Measurements from ENCODE around the gene MKNK1.

Gene MKNK1

DNA sequence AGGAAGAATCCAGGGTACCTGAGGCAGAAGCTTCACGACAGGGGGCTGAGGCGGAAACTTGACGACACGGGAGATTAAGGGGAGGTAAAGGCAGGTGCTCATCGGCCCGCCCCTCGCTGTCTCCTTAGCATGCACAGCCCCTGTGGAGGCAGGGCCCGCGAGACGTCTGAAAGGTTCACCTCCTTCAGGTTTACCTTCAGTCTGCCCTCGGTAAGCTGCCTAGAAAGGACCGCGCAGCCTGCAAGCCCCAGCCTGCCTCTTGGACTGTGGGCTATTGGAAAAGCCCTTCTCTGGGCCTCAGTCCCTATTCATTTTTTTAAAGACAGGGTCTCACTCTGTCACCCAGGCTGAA lies 81.1 kb downstream of the MKNK1 start:
- Histone ChIP-seq H3K4me2 (ENCODE audit: low read length) (peak overlapping the region; percentile 55), H3K9ac (ENCODE audit: low read depth, low read length) (no peak overlapping the region), H3K36me3 (ENCODE audit: insufficient read depth, low read length) (no peaks in the 10 kb centered on the region), H3K4me1 (ENCODE audit: control insufficient read depth, insufficient read depth, low read length) (peaks cover 34% of the 10 kb centered on the region), H3K9me3 (replicated peaks; ENCODE audit: low read length) (no peaks in the 10 kb centered on the region), H3K4me3 (ENCODE audit: low read length) (no peak overlapping the region), H3K27me3 (ENCODE audit: control insufficient read depth, insufficient read depth, low read length) (peaks cover 9% of the 10 kb centered on the region)

DNA sequence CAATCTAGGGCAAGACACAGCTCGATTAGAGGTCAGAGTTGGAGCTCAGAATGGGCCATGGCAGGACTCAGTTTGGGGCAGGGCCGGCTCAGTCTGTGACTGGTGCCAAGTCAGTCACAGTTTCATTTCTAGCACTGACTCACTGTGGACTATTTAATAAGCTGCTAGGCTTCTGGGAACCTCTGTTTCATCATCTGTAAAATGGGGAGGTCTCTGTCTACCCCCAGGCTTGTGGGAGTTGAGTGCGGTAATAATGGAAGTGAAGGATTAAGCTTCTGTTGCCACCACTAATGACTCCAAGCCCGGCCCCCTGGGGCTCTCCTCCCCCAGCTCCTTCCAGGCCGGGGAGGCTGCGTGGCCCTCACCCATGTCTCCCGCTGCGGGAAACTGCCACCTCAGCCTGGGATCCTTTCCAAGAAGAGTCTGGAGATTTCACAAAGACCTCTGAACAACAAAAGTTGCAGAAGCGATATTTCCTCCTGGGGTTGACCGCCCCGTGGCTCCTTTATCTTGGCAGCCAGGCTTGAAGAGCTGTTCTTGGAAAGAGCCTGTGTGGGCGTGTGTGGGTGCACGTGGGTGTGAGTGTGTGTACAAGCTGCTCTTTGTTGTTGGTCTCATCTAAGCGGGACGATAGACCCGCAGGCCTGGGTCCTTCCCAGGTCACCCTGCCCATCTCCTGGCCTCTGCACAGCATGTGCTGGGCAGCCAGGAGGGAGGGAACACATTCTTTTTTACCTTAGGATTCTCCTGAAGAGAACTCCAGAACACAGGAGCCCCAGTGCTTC lies 81.7 kb downstream of the MKNK1 start:
- H3K9ac ChIP-seq (ENCODE audit: low read depth, low read length) = no peak overlapping the region
- H3K9me3 ChIP-seq (replicated peaks; ENCODE audit: low read length) = no peaks in the 10 kb centered on the region
- peak overlapping the region; percentile 29 for H3K4me3 ChIP-seq (ENCODE audit: low read length)
- H3K36me3 ChIP-seq (ENCODE audit: insufficient read depth, low read length) = no peaks in the 10 kb centered on the region
- peak overlapping the region; percentile 55 for H3K4me2 ChIP-seq (ENCODE audit: low read length)
- peaks cover 7% of the 10 kb centered on the region for H3K27me3 ChIP-seq (ENCODE audit: control insufficient read depth, insufficient read depth, low read length)
- H3K4me1 ChIP-seq (ENCODE audit: control insufficient read depth, insufficient read depth, low read length) = peaks cover 34% of the 10 kb centered on the region

DNA sequence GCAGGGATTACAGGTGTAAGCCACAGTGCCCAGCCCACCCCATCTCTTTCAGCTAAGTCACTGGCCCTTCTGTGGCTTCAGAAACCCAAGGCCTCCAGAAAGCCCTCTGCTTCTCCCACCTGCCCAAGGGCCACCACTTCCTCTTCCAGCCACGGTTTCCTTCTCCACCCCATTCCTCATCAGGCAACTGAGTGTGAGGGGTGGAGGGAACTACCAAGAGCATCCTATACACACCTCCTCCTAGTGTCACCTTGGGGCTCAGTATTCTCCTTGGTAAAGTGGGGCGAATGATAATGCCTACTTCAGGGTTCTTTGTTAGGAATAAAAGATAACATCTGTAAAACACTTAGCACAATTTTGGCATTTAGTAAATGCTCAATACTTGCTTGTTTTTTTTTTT lies 82.7 kb downstream of the MKNK1 start:
- peaks cover 34% of the 10 kb centered on the region for H3K4me1 ChIP-seq (ENCODE audit: control insufficient read depth, insufficient read depth, low read length)
- no peaks in the 10 kb centered on the region for H3K36me3 ChIP-seq (ENCODE audit: insufficient read depth, low read length)
- H3K4me3 ChIP-seq (ENCODE audit: low read length) = no peak overlapping the region
- H3K9ac ChIP-seq (ENCODE audit: low read depth, low read length) = no peak overlapping the region
- H3K27me3 ChIP-seq (ENCODE audit: control insufficient read depth, insufficient read depth, low read length) = peaks cover 5% of the 10 kb centered on the region
- H3K9me3 ChIP-seq (replicated peaks; ENCODE audit: low read length) = no peaks in the 10 kb centered on the region
- H3K4me2 ChIP-seq (ENCODE audit: low read length) = no peak overlapping the region

DNA sequence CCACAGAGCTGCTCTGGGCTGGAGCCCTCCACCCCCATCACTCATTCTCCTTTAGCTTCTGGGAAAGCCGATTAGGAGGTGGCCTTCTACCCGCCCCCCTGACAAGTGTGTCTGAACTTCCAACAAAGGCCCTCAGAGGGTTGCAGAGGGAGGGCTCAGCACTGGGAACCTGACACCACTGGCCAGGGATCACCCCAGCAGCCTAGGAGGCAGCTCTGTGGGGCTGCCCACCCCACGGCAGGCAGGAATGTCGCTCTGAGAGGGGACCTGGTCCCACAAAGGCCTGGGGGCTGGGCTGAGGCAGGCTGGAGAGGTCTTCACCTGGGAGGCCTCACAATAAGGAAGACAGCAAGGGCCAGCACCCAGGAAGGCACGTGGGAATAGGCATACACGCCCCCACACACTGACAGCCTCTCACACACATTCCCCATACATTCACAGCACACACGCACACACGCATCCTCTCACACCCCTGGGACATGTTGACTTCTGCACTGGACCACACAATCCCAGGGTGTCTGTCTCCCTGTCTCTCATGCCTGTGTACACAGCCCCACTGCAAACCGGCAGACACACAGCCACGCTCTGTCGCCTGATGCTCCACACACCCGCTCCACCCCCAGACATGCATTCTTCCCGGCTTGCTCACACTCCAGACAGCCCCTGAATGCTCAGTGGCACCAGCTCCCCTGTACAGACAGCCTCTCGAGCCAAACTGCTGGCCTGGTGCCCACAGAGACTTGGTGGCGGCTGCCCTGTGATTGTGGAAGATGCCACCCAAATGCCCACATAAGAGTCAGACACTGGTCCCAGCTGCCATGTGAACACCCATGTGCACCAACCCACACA lies 83.8 kb downstream of the MKNK1 start:
- Histone ChIP-seq H3K9ac (ENCODE audit: low read depth, low read length) (no peak overlapping the region), H3K36me3 (ENCODE audit: insufficient read depth, low read length) (no peaks in the 10 kb centered on the region), H3K9me3 (replicated peaks; ENCODE audit: low read length) (no peaks in the 10 kb centered on the region), H3K4me3 (ENCODE audit: low read length) (peak overlapping the region; percentile 14), H3K27me3 (ENCODE audit: control insufficient read depth, insufficient read depth, low read length) (peaks cover 12% of the 10 kb centered on the region), H3K4me1 (ENCODE audit: control insufficient read depth, insufficient read depth, low read length) (peaks cover 34% of the 10 kb centered on the region), H3K4me2 (ENCODE audit: low read length) (peak overlapping the region; percentile 57)

DNA sequence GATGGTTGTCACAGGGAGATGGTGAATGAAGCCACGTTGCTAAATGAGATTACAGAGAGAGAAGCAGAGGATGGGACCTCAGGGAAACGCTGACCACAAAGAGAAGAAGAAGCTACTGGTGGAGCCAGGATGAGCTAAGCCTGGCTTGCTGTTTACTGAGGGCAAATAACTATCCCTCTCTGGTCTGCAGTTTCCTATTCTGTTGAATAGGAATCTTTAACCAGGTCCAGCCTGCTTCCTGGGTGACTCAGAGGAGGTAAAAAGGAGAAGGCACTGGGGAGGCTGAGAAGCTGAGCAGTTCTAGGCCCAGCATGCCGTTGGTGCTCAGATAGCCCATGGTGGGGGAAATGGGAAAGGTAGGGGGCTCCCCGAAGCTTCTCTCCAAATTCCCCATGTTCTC lies 84.9 kb downstream of the MKNK1 start:
- Histone ChIP-seq H3K9me3 (replicated peaks; ENCODE audit: low read length) (no peaks in the 10 kb centered on the region), H3K9ac (ENCODE audit: low read depth, low read length) (no peak overlapping the region), H3K27me3 (ENCODE audit: control insufficient read depth, insufficient read depth, low read length) (peaks cover 17% of the 10 kb centered on the region), H3K4me3 (ENCODE audit: low read length) (no peak overlapping the region), H3K4me2 (ENCODE audit: low read length) (no peak overlapping the region), H3K36me3 (ENCODE audit: insufficient read depth, low read length) (no peaks in the 10 kb centered on the region), H3K4me1 (ENCODE audit: control insufficient read depth, insufficient read depth, low read length) (peaks cover 34% of the 10 kb centered on the region)

DNA sequence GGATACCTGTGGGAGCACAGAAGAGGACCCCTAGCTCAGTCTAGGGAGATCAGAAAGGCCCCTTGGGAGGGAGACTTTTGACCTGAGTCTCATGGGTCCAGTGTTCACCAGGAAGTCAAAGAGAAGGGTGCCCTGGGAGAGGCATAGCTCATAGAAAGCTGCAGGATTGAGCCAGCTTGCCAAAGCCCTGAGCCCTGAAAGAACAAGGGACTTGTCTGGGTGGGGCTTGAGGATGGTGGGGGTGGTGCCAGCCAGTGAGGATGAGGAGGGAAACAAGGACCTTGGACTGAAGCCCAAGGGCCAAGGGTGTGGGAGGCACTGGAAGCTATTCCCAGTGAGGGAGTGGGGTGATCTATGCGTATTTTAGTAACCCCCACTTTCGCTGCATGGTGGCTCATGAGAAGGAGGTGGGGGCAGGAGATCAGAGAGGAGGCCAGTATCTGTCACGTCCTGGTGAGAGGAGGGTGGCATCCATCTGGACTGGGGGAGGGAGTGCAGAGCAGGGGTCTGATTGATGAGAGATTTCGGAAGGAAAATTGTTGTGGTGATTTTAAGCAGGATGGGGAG lies 86.1 kb downstream of the MKNK1 start:
- Histone ChIP-seq H3K9ac (ENCODE audit: low read depth, low read length) (no peak overlapping the region), H3K4me2 (ENCODE audit: low read length) (no peak overlapping the region), H3K36me3 (ENCODE audit: insufficient read depth, low read length) (no peaks in the 10 kb centered on the region), H3K4me3 (ENCODE audit: low read length) (no peak overlapping the region), H3K4me1 (ENCODE audit: control insufficient read depth, insufficient read depth, low read length) (peaks cover 32% of the 10 kb centered on the region), H3K9me3 (replicated peaks; ENCODE audit: low read length) (no peaks in the 10 kb centered on the region), H3K27me3 (ENCODE audit: control insufficient read depth, insufficient read depth, low read length) (peaks cover 22% of the 10 kb centered on the region)

DNA sequence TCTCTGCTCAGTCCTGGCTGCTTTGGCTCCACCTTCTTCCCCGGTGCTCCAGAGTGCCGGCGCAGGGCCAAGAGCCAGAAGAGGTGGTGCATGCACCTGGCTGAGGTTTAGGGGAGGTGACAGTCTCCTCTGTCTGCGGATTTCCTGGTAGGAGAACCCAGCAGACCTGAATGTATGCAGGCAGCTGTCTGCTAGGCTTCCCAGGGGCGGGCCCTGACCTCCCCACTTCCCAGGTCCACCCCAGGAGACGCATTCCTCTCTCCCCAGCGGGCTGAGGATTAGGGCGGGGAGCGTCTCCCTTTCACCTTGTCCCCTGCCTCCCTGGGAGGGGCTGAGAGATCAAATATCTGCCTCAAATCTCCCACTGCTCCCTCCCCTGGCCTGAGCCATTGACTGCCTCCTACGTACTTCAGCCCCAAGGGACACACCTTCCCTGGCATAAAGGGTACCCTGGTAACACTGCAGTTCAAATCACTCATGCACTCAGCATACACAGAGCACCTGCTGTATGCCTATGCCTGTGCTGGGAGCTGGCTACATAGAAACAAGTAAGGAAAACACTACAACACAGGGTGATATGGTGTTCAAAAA lies 87.0 kb downstream of the MKNK1 start:
- Histone ChIP-seq H3K4me3 (ENCODE audit: low read length) (no peak overlapping the region), H3K4me1 (ENCODE audit: control insufficient read depth, insufficient read depth, low read length) (peaks cover 23% of the 10 kb centered on the region), H3K36me3 (ENCODE audit: insufficient read depth, low read length) (no peaks in the 10 kb centered on the region), H3K27me3 (ENCODE audit: control insufficient read depth, insufficient read depth, low read length) (peaks cover 26% of the 10 kb centered on the region), H3K4me2 (ENCODE audit: low read length) (no peak overlapping the region), H3K9me3 (replicated peaks; ENCODE audit: low read length) (no peaks in the 10 kb centered on the region), H3K9ac (ENCODE audit: low read depth, low read length) (no peak overlapping the region)

DNA sequence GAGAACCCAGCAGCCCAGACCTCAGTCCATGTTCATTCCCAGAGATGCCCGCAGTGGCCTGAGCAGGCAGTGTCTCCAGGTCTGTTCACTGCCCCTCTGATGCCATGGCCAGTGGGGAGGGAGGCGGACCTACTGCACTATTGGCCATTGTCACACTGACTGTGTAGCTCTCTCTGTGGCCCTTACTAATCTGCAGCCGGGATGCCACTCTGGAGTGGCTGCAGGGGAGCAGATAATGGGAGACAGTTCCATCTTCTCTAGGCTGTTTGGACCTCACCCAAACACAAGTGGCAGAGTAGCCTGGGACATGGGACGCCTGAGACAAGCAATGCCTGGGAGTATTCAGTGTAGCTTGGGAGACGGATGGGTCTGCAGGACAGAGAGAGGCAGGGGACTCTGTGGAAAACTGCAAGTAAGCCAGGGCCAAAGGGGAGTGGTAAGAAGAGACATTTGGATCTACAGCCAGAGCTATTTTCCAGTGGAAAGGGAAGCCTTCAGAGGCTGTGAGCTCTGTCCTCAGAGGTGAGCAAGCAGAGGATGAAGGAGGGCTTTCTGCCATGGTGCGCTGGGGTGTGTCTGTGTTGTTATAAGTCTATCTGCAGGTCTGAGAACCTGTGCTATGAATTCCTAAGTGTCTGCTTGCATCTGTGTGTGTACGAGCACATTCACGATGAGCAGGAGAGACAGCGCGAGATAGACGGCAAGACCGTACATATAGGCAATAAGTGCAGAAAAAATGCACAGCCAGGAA lies 87.7 kb downstream of the MKNK1 start:
- Histone ChIP-seq H3K4me3 (ENCODE audit: low read length) (no peak overlapping the region), H3K27me3 (ENCODE audit: control insufficient read depth, insufficient read depth, low read length) (peaks cover 26% of the 10 kb centered on the region), H3K4me1 (ENCODE audit: control insufficient read depth, insufficient read depth, low read length) (peaks cover 16% of the 10 kb centered on the region), H3K9me3 (replicated peaks; ENCODE audit: low read length) (no peaks in the 10 kb centered on the region), H3K36me3 (ENCODE audit: insufficient read depth, low read length) (no peaks in the 10 kb centered on the region), H3K4me2 (ENCODE audit: low read length) (no peak overlapping the region), H3K9ac (ENCODE audit: low read depth, low read length) (no peak overlapping the region)

DNA sequence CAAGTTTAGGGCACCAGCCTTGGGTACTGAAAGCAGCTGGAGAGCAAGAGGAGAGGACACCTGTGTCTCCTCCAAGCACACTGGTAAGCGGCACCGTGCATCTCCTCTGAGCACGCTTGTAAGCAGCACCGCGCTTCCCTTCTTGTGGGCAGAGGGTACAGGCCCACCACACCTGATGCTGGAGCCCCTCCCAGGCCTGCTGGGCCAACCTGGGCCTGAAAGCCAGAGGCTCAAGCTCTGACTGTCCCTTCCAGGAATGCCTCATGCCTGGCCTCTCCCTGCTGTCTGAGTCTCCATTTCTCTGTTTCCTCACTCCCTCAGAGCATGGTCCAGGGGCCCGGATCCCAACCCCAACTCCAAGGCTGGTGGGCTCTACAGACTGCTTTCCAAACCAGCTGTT lies 88.5 kb downstream of the MKNK1 start:
- Histone ChIP-seq H3K27me3 (ENCODE audit: control insufficient read depth, insufficient read depth, low read length) (peaks cover 26% of the 10 kb centered on the region), H3K4me3 (ENCODE audit: low read length) (no peak overlapping the region), H3K36me3 (ENCODE audit: insufficient read depth, low read length) (no peaks in the 10 kb centered on the region), H3K9me3 (replicated peaks; ENCODE audit: low read length) (no peaks in the 10 kb centered on the region), H3K9ac (ENCODE audit: low read depth, low read length) (no peak overlapping the region), H3K4me2 (ENCODE audit: low read length) (no peak overlapping the region), H3K4me1 (ENCODE audit: control insufficient read depth, insufficient read depth, low read length) (peaks cover 10% of the 10 kb centered on the region)

DNA sequence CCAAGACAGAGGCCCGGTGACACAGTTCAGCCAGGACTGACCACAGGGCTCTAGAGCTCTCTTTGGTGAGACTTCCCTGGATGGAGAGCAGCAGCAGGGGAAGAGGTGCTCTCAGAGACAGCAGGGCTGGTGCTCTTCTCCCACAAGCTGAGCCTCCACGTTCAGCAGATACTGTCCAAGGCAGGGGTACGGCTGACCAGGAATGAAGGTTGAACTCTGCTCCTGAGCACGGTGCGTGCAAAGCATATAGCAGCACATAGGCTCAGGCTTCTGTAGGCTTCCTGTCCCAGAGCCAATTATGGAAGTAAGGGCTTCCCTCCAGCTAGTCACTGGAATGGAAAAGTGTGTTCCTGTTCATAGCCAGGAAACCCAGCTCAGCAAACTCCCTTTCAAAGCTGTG lies 90.5 kb downstream of the MKNK1 start:
- Histone ChIP-seq H3K9me3 (replicated peaks; ENCODE audit: low read length) (no peaks in the 10 kb centered on the region), H3K4me1 (ENCODE audit: control insufficient read depth, insufficient read depth, low read length) (no peaks in the 10 kb centered on the region), H3K4me2 (ENCODE audit: low read length) (no peak overlapping the region), H3K4me3 (ENCODE audit: low read length) (no peak overlapping the region), H3K36me3 (ENCODE audit: insufficient read depth, low read length) (no peaks in the 10 kb centered on the region), H3K9ac (ENCODE audit: low read depth, low read length) (no peak overlapping the region), H3K27me3 (ENCODE audit: control insufficient read depth, insufficient read depth, low read length) (peaks cover 26% of the 10 kb centered on the region)

DNA sequence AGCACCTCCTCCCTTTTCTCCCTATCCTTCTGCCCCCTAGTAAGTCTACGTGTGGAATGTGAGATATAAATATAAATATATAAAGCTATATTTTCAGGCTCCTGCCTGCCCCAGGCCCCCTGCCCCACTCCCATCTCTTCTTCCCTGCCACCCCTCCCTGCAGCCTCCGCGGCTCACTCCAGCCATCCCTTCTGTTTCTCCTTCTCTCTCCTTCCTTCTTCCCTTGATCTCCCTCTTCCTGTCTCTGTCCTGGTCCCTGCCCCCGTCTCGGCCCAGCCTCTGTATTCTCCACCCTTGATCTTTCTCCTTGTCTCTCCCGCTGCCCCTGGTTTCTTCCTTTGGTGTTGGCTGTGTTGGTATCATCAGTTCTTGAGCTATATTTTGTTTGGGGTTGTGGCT lies 91.3 kb downstream of the MKNK1 start:
- Histone ChIP-seq H3K9ac (ENCODE audit: low read depth, low read length) (no peak overlapping the region), H3K9me3 (replicated peaks; ENCODE audit: low read length) (no peaks in the 10 kb centered on the region), H3K4me2 (ENCODE audit: low read length) (no peak overlapping the region), H3K4me3 (ENCODE audit: low read length) (no peak overlapping the region), H3K27me3 (ENCODE audit: control insufficient read depth, insufficient read depth, low read length) (peaks cover 26% of the 10 kb centered on the region), H3K4me1 (ENCODE audit: control insufficient read depth, insufficient read depth, low read length) (no peaks in the 10 kb centered on the region), H3K36me3 (ENCODE audit: insufficient read depth, low read length) (no peaks in the 10 kb centered on the region)
